ENCODE measurements around the gene ADAMTS14. TPM values are rescaled to one million over a fixed set of nuclear protein-coding genes. Genes with fewer than 3 reads are reported as not detected.

The ADAMTS14 gene
- total and polyA plus RNA-seq, 5 donors from 2014 or later: not detected

DNA sequence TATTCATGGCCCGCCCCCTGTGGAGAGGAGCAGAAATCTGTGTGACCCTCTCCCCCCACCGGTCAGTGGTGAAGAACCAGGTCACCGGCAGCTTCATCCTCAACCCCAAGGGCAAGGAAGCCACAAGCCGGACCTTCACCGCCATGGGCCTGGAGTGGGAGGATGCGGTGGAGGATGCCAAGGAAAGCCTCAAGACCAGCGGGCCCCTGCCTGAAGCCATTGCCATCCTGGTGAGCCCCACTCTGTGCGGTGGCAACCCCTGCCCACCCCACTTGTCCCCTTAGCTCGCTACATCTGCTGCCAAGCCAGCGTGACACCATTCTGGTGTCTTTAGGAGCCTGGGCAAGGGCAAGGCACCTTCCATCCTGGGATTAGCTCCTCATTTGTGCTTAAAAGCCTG is 77.5 kb downstream of the ADAMTS14 start:
- no peak for DNase-seq
- Mint-ChIP-seq H3K4me3 (no peak overlapping the region), H3K9me3 (no peaks in the 10 kb centered on the region), H3K27ac (no peak overlapping the region), H3K4me1 (no peaks in the 10 kb centered on the region), H3K36me3 (no peaks in the 10 kb centered on the region), H3K27me3 (no peaks in the 10 kb centered on the region)
- no peaks in the 10 kb centered on the region for H3K4me1 ChIP-seq (ENCODE audit: control insufficient read depth, insufficient read depth, low read length, poor library complexity, severe bottlenecking)
- no peak for ATAC-seq (ENCODE audit: low read depth in 2 of 2)
- H3K4me3 ChIP-seq (ENCODE audit: low read depth, low read length): no peak overlapping the region
- no peaks in the 10 kb centered on the region for H3K9me3 ChIP-seq (ENCODE audit: control insufficient read depth in 2 of 2, low read length in 2 of 2)
- H3K36me3 ChIP-seq (ENCODE audit: control insufficient read depth, insufficient read depth, low read length): no peaks in the 10 kb centered on the region
- H3K27me3 ChIP-seq (ENCODE audit: control insufficient read depth, insufficient read depth, low read length): no peaks in the 10 kb centered on the region
- no peak overlapping the region for H3K27ac ChIP-seq (ENCODE audit: insufficient read depth, low read length, poor library complexity, severe bottlenecking)

DNA sequence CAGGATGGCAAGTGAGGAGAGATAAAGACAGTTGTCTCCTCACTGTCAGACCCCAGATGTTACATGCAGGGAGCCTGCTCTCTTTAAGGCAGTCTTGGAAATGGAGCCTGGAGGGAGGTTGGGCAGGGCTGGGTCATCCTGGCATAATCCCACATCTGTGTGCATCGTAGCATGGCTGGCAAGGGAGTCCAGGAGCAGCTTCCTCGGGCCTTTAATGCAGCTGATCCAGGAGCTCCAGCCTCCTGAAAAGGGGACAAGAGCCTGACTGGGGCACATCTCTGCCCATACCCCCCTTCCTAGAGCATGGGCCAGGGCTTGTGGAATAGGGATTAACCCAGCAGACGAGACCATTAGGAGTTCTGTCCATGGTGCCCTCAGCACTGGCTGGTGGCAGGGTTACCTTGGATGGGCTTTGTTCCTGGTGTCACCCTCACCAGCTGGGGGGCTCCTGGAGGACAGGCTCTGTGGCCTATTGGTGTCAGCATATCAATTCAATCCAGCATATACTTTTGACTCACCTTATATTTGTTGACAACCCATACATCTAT is 77.9 kb downstream of the ADAMTS14 start:
- Mint-ChIP-seq H3K9me3 (no peaks in the 10 kb centered on the region), H3K27ac (no peak overlapping the region), H3K4me3 (no peak overlapping the region), H3K36me3 (no peaks in the 10 kb centered on the region), H3K4me1 (no peaks in the 10 kb centered on the region), H3K27me3 (no peaks in the 10 kb centered on the region)
- no peaks in the 10 kb centered on the region for H3K36me3 ChIP-seq (ENCODE audit: control insufficient read depth, insufficient read depth, low read length)
- H3K27ac ChIP-seq (ENCODE audit: insufficient read depth, low read length, poor library complexity, severe bottlenecking): no peak overlapping the region
- no peaks in the 10 kb centered on the region for H3K4me1 ChIP-seq (ENCODE audit: control insufficient read depth, insufficient read depth, low read length, poor library complexity, severe bottlenecking)
- DNase-seq (no peak), ATAC-seq (ENCODE audit: low read depth in 2 of 2) (peak in 1 of 2 donors; percentile 14)
- no peaks in the 10 kb centered on the region for H3K27me3 ChIP-seq (ENCODE audit: control insufficient read depth, insufficient read depth, low read length)
- no peak overlapping the region for H3K4me3 ChIP-seq (ENCODE audit: low read depth, low read length)
- H3K9me3 ChIP-seq (ENCODE audit: control insufficient read depth in 2 of 2, low read length in 2 of 2): no peaks in the 10 kb centered on the region

DNA sequence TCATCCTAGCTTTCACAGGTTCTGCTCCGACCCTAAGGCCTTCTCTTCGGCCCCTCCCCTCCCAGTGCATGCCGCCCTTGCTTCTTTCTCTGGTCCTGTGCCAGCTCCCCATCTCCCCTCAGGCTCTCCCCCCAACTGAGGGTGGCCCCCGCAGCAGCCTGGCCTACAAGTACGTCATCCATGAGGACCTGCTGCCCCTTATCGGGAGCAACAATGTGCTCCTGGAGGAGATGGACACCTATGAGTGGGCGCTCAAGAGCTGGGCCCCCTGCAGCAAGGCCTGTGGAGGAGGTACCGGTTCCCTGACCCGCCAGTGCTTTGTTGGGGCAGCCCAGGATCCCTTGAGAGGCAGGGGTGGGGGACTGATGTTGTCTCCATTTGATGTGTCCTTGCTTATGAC is 79.0 kb downstream of the ADAMTS14 start:
- no peak for DNase-seq
- H3K4me1 ChIP-seq (ENCODE audit: control insufficient read depth, insufficient read depth, low read length, poor library complexity, severe bottlenecking): no peaks in the 10 kb centered on the region
- no peak overlapping the region for H3K4me3 ChIP-seq (ENCODE audit: low read depth, low read length)
- H3K36me3 ChIP-seq (ENCODE audit: control insufficient read depth, insufficient read depth, low read length): no peaks in the 10 kb centered on the region
- H3K27ac ChIP-seq (ENCODE audit: insufficient read depth, low read length, poor library complexity, severe bottlenecking): no peak overlapping the region
- no peaks in the 10 kb centered on the region for H3K9me3 ChIP-seq (ENCODE audit: control insufficient read depth in 2 of 2, low read length in 2 of 2)
- no peak overlapping the region for H3K27ac Mint-ChIP-seq
- no peaks in the 10 kb centered on the region for H3K4me1 Mint-ChIP-seq
- no peak for ATAC-seq (ENCODE audit: low read depth in 2 of 2)
- H3K4me3 Mint-ChIP-seq: no peak overlapping the region
- H3K27me3 ChIP-seq (ENCODE audit: control insufficient read depth, insufficient read depth, low read length): no peaks in the 10 kb centered on the region
- no peaks in the 10 kb centered on the region for H3K36me3 Mint-ChIP-seq
- no peaks in the 10 kb centered on the region for H3K9me3 Mint-ChIP-seq
- peaks cover 5% of the 10 kb centered on the region for H3K27me3 Mint-ChIP-seq

DNA sequence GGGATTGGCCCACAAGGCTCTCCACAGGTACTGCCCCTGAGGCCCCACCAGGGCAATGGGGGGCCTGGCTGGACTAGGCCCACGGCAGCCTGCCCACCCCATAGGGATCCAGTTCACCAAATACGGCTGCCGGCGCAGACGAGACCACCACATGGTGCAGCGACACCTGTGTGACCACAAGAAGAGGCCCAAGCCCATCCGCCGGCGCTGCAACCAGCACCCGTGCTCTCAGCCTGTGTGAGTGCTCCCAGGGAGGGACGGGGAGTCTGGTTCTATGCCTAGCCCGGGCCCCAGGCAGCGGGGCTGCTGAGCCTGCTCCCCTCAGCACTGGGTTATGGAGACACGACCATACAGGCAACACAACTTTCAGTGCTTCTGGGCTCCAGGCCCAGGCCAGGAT is 79.7 kb downstream of the ADAMTS14 start:
- peaks cover 6% of the 10 kb centered on the region for H3K27me3 Mint-ChIP-seq
- no peaks in the 10 kb centered on the region for H3K4me1 Mint-ChIP-seq
- Histone ChIP-seq H3K4me3 (ENCODE audit: low read depth, low read length) (no peak overlapping the region), H3K27ac (ENCODE audit: insufficient read depth, low read length, poor library complexity, severe bottlenecking) (no peak overlapping the region), H3K36me3 (ENCODE audit: control insufficient read depth, insufficient read depth, low read length) (no peaks in the 10 kb centered on the region), H3K27me3 (ENCODE audit: control insufficient read depth, insufficient read depth, low read length) (no peaks in the 10 kb centered on the region), H3K4me1 (ENCODE audit: control insufficient read depth, insufficient read depth, low read length, poor library complexity, severe bottlenecking) (no peaks in the 10 kb centered on the region), H3K9me3 (ENCODE audit: control insufficient read depth in 2 of 2, low read length in 2 of 2) (no peaks in the 10 kb centered on the region)
- no peak overlapping the region for H3K27ac Mint-ChIP-seq
- H3K4me3 Mint-ChIP-seq: no peak overlapping the region
- no peaks in the 10 kb centered on the region for H3K36me3 Mint-ChIP-seq
- no peak for ATAC-seq (ENCODE audit: low read depth in 2 of 2)
- H3K9me3 Mint-ChIP-seq: no peaks in the 10 kb centered on the region
- no peak for DNase-seq

DNA sequence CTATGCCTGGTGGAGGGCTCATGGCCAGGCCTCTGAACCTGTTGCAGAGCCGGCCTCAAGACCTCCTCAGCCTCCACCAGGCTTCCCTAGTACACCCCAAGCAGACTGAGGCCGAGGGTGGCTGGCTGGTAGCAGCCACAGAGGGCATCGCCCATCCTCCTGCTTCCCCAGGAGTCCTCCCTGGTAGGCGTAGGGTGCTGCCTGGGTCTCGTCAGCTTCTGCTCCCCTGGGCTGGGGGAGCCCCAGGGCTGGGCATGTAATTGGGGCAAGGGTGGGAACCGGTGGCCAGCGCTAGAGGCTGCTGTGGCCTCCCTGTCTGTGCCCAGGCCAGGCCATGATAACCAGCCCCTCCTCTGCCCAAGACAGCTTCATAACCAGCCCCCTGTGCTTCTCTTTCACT is 80.3 kb downstream of the ADAMTS14 start:
- H3K27me3 ChIP-seq (ENCODE audit: control insufficient read depth, insufficient read depth, low read length): no peaks in the 10 kb centered on the region
- H3K4me3 ChIP-seq (ENCODE audit: low read depth, low read length): no peak overlapping the region
- H3K4me1 ChIP-seq (ENCODE audit: control insufficient read depth, insufficient read depth, low read length, poor library complexity, severe bottlenecking): no peaks in the 10 kb centered on the region
- H3K36me3 ChIP-seq (ENCODE audit: control insufficient read depth, insufficient read depth, low read length): no peaks in the 10 kb centered on the region
- H3K9me3 Mint-ChIP-seq: no peaks in the 10 kb centered on the region
- no peak overlapping the region for H3K27ac ChIP-seq (ENCODE audit: insufficient read depth, low read length, poor library complexity, severe bottlenecking)
- no peaks in the 10 kb centered on the region for H3K36me3 Mint-ChIP-seq
- no peaks in the 10 kb centered on the region for H3K9me3 ChIP-seq (ENCODE audit: control insufficient read depth in 2 of 2, low read length in 2 of 2)
- peaks cover 6% of the 10 kb centered on the region for H3K27me3 Mint-ChIP-seq
- DNase-seq (no peak), ATAC-seq (ENCODE audit: low read depth in 2 of 2) (no peak)
- no peak overlapping the region for H3K27ac Mint-ChIP-seq
- no peaks in the 10 kb centered on the region for H3K4me1 Mint-ChIP-seq
- H3K4me3 Mint-ChIP-seq: no peak overlapping the region

DNA sequence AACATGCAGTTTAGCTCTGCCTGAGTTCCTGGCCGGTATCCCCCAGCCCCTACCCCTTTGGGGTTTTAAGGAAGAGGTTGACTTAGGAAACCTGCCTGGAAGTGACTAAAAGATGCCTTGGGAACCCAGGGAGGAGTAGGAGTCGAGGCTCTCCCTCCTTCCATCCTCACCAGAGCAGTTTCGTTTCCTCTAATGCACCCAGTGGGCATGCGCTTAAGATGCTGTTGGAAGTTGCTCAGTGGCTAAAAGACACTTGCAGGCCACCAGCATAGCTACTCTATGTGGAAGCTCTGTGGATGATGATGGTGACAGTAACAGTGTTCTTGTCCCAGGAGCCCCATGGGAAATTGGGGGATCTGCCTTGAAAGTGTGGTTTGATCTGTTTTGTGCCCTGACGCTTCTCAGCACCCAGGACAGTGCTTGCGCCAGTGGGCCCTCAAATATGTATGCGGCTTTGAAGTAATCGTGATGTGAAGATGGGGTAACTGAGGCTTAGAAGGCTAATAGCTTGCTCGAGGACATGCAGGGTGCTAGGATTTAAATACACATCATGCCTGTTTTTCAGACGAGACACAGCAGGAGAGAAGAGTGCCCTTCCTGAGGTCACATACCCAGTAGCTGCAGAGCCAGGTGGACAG is 80.8 kb downstream of the ADAMTS14 start:
- no peaks in the 10 kb centered on the region for H3K36me3 ChIP-seq (ENCODE audit: control insufficient read depth, insufficient read depth, low read length)
- no peaks in the 10 kb centered on the region for H3K9me3 Mint-ChIP-seq
- H3K27me3 ChIP-seq (ENCODE audit: control insufficient read depth, insufficient read depth, low read length): no peaks in the 10 kb centered on the region
- H3K27me3 Mint-ChIP-seq: peaks cover 6% of the 10 kb centered on the region
- no peak overlapping the region for H3K4me3 Mint-ChIP-seq
- no peaks in the 10 kb centered on the region for H3K4me1 ChIP-seq (ENCODE audit: control insufficient read depth, insufficient read depth, low read length, poor library complexity, severe bottlenecking)
- no peak for ATAC-seq (ENCODE audit: low read depth in 2 of 2)
- no peaks in the 10 kb centered on the region for H3K4me1 Mint-ChIP-seq
- H3K36me3 Mint-ChIP-seq: no peaks in the 10 kb centered on the region
- no peaks in the 10 kb centered on the region for H3K9me3 ChIP-seq (ENCODE audit: control insufficient read depth in 2 of 2, low read length in 2 of 2)
- no peak overlapping the region for H3K27ac ChIP-seq (ENCODE audit: insufficient read depth, low read length, poor library complexity, severe bottlenecking)
- no peak overlapping the region for H3K4me3 ChIP-seq (ENCODE audit: low read depth, low read length)
- DNase-seq: no peak
- H3K27ac Mint-ChIP-seq: no peak overlapping the region

DNA sequence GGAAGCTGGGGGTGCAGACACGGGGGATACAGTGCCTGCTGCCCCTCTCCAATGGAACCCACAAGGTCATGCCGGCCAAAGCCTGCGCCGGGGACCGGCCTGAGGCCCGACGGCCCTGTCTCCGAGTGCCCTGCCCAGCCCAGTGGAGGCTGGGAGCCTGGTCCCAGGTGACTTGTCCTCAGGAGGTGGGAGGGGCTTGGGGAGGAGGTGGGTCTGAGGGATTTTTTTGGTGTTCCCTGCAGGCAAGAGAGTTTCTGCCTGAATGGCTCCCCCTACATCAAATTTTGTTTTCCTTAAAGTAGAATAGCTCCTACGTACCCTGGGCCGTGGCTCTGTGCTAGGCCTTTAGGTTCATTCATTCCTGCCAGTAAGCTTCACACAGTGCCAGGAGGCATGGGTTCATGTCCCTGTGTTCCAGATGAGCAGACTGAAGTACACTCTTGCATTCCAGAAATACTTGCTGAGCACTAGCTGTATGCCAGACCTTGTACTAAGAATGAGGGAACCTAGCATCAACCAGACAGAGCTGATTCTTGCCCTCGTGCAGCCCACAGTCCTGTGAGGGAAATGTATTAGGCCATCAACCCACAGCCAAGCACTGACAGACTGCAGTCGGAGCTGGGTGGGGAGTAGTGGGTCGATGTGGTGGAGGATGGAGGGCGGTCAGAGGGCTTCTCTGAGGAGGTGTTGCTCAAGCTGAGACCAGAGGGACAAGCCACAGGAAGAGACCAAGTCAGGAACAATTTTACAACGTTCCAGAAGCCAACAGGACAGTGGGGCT is 81.7 kb downstream of the ADAMTS14 start:
- DNase-seq (no peak), ATAC-seq (ENCODE audit: low read depth in 2 of 2) (no peak)
- Histone ChIP-seq H3K27me3 (ENCODE audit: control insufficient read depth, insufficient read depth, low read length) (no peaks in the 10 kb centered on the region), H3K27ac (ENCODE audit: insufficient read depth, low read length, poor library complexity, severe bottlenecking) (no peak overlapping the region), H3K9me3 (ENCODE audit: control insufficient read depth in 2 of 2, low read length in 2 of 2) (no peaks in the 10 kb centered on the region), H3K36me3 (ENCODE audit: control insufficient read depth, insufficient read depth, low read length) (no peaks in the 10 kb centered on the region), H3K4me1 (ENCODE audit: control insufficient read depth, insufficient read depth, low read length, poor library complexity, severe bottlenecking) (no peaks in the 10 kb centered on the region), H3K4me3 (ENCODE audit: low read depth, low read length) (no peak overlapping the region)
- H3K27ac Mint-ChIP-seq: no peak overlapping the region
- H3K4me1 Mint-ChIP-seq: peaks cover 0 to 3% (median 1%) of the 10 kb centered on the region in 4 donors
- no peaks in the 10 kb centered on the region for H3K9me3 Mint-ChIP-seq
- no peak overlapping the region for H3K4me3 Mint-ChIP-seq
- H3K36me3 Mint-ChIP-seq: no peaks in the 10 kb centered on the region
- peaks cover 6% of the 10 kb centered on the region for H3K27me3 Mint-ChIP-seq

All from CD4-positive, CD25-positive, alpha-beta regulatory T cell (primary cell).